Right lobe of liver (tissue), 4 donors: ENCODE measurements around the gene COL4A6.

Experiments used
- CTCF ChIP-seq, 4 donors: fragments of 200-600 bp in 3 of 4; fragments of 450-650 bp in 1 of 4; IDR thresholded peaks; one replicate each; pipeline versions ENCODE4 v1.5.1 to v1.8.0; 2016 to 2022; ENCODE audit warnings: antibody characterized with exemption in 4 of 4, mild to moderate bottlenecking in 2 of 4
- POLR2A ChIP-seq: fragments of 450-650 bp; IDR thresholded peaks from one replicate; pipeline ENCODE4 v1.6.1; 2017; ENCODE audit warnings: antibody characterized with exemption, mild to moderate bottlenecking
- donor health status: DM: no; HTN: no; CAD: no.
- donor health status: DM: no; HTN: no; CAD: no.
- donor health status: DM: no; HTN: yes; CAD: no.

GRCh38 chrX:108442901-108443464 lies 4.8 kb upstream of the COL4A6 start:
- no peak for TF ChIP-seq CTCF (IDR thresholded peaks at IDR 0.05)
- no peak for TF ChIP-seq POLR2A
